Activated CD8-positive, alpha-beta T cell treated with anti-CD3 and anti-CD28 coated beads, Interleukin-2, amount 10 ng/mL, durations not matched to agents 7 days and 5 days (primary cell): ENCODE results near the gene POLR2M. TPM values are rescaled to one million over a fixed set of nuclear protein-coding genes. Genes with fewer than 3 reads are reported as not detected.

Source experiments
- total RNA-seq, 2 experiments: library from RNA; stranded (reverse); gene quantifications; one replicate each; pipeline ENCODE4 v1.2.3, GENCODE V29; 2021

The POLR2M gene
- total RNA-seq, 2 experiments from 2014 or later: 61.8 to 74.8 TPM

Other genes starting within 250 kb of the POLR2M start
- gene MYZAP, start 114.8 kb upstream of the POLR2M start, total RNA-seq: not detected